GM18498 (cell line): ENCODE measurements around the gene SNRPE.
"Not testable (repeated sequence)": the region's sequence is repeated elsewhere in the genome, so short reads cannot be mapped to it uniquely, and the experiment has no call there.

Experiments
- ATAC-seq: cut with Tn5 transposase; IDR thresholded peaks from one replicate; pipeline ENCODE4 v1.9.1; 2021; ENCODE audit warnings: mild to moderate bottlenecking, moderate library complexity; ENCODE audit not compliant: unreplicated experiment

The SNRPE gene

GRCh38 chr1:203861379-203862184 is at the start of gene SNRPE:
Gene SNRPE (plus strand): TSS chr1:203861599. CDS start chr1:203861660, 61 bp downstream.
- peak; percentile 95 for ATAC-seq

- ATAC-seq, result no peak
Observed at GRCh38 chr1:203813581-203814341, 47.6 kb upstream of the SNRPE start.

- ATAC-seq, result no peak
Observed at GRCh38 chr1:203818399-203818798, 43.0 kb upstream of the SNRPE start.

GRCh38 chr1:203823306-203823705 is 38.1 kb upstream of the SNRPE start:
- no peak for ATAC-seq

GRCh38 chr1:203826175-203826574 is 35.2 kb upstream of the SNRPE start:
- ATAC-seq, result no peak

GRCh38 chr1:203828002-203828401 is 33.4 kb upstream of the SNRPE start:
- ATAC-seq, result no peak

- ATAC-seq, result no peak
Observed at GRCh38 chr1:203828503-203828902, 32.9 kb upstream of the SNRPE start.

- not testable (repeated sequence) for ATAC-seq
Observed at GRCh38 chr1:203829247-203829646, 32.2 kb upstream of the SNRPE start.

GRCh38 chr1:203835476-203835875 is 25.9 kb upstream of the SNRPE start:
- no peak for ATAC-seq

GRCh38 chr1:203839081-203839480 is 22.3 kb upstream of the SNRPE start:
- no peak for ATAC-seq

GRCh38 chr1:203840208-203840808 is 21.1 kb upstream of the SNRPE start:
- no peak for ATAC-seq

- ATAC-seq, result no peak
Observed at GRCh38 chr1:203842559-203842876, 18.9 kb upstream of the SNRPE start.

- ATAC-seq, result no peak
Observed at GRCh38 chr1:203843435-203843834, 18.0 kb upstream of the SNRPE start.

GRCh38 chr1:203853112-203853511 is 8.3 kb upstream of the SNRPE start:
- ATAC-seq, result not testable (repeated sequence)

- no peak for ATAC-seq
Observed at GRCh38 chr1:203858055-203858454, 3.3 kb upstream of the SNRPE start.

GRCh38 chr1:203858975-203859374 is 2.4 kb upstream of the SNRPE start:
- no peak for ATAC-seq

GRCh38 chr1:203860396-203861025 is 888 bp upstream of the SNRPE start:
- ATAC-seq, result no peak

GRCh38 chr1:203867802-203868201 is 6.4 kb downstream of the SNRPE start:
- no peak for ATAC-seq

GRCh38 chr1:203870245-203870644 is 8.8 kb downstream of the SNRPE start:
- ATAC-seq, result no peak

GRCh38 chr1:203871114-203871880 is 9.9 kb downstream of the SNRPE start:
- ATAC-seq, result no peak

- ATAC-seq, result no peak
Observed at GRCh38 chr1:203873094-203873493, 11.7 kb downstream of the SNRPE start.
